NCI-H2227 (cell line): ENCODE results near the gene BET1L.
"Not testable (repeated sequence)": the region's sequence is repeated elsewhere in the genome, so short reads cannot be mapped to it uniquely, and the experiment has no call there.

ENCODE experiments used
- DNase-seq: peaks from one replicate; lab custom pipeline; 2025; ENCODE audit not compliant: unreplicated experiment; lab: John Stamatoyannopoulos, UW

BET1L gene

GRCh38 chr11:207208-207862 lies at the start of gene BET1L, which contains the start of gene RIC8A:
Gene BET1L (minus strand): TSS chr11:207399. CDS start chr11:207321, 78 bp downstream.
Gene RIC8A (plus strand): TSS chr11:207708. CDS start chr11:208855, 1,147 bp downstream.
- DNase-seq, result peak; percentile 99

GRCh38 chr11:255816-256215 lies 48.6 kb upstream of the BET1L start:
- no peak for DNase-seq

- no peak for DNase-seq
Observed at GRCh38 chr11:255176-255575, 48.0 kb upstream of the BET1L start.

GRCh38 chr11:253886-254270 lies 46.7 kb upstream of the BET1L start:
- DNase-seq, result no peak

GRCh38 chr11:253160-253885 lies 46.1 kb upstream of the BET1L start:
- no peak for DNase-seq

GRCh38 chr11:252666-253065 lies 45.5 kb upstream of the BET1L start:
- DNase-seq, result no peak

- peak; percentile 15 for DNase-seq
Observed at GRCh38 chr11:251550-251949, 44.4 kb upstream of the BET1L start.

GRCh38 chr11:250740-251299 lies 43.6 kb upstream of the BET1L start:
- DNase-seq, result peak; percentile 75

- DNase-seq, result no peak
Observed at GRCh38 chr11:250274-250673, 43.1 kb upstream of the BET1L start.

GRCh38 chr11:249062-249461 lies 41.9 kb upstream of the BET1L start:
- no peak for DNase-seq

- no peak for DNase-seq
Observed at GRCh38 chr11:244376-244775, 37.2 kb upstream of the BET1L start.

GRCh38 chr11:241634-242033 lies 34.4 kb upstream of the BET1L start:
- no peak for DNase-seq

GRCh38 chr11:240315-240714 lies 33.1 kb upstream of the BET1L start:
- DNase-seq, result no peak

- not testable (repeated sequence) for DNase-seq
Observed at GRCh38 chr11:238346-238745, 31.1 kb upstream of the BET1L start.

GRCh38 chr11:236774-237767 lies 29.9 kb upstream of the BET1L start, which contains the start of gene PSMD13:
Gene PSMD13 (plus strand): TSS chr11:236976. CDS start chr11:237050, 74 bp downstream.
- peak; percentile 95 for DNase-seq

GRCh38 chr11:235997-236773 lies 29.0 kb upstream of the BET1L start, which contains the start of gene SIRT3:
Gene SIRT3 (minus strand): TSS chr11:236342. CDS start chr11:236328, 14 bp downstream.
- peak; percentile 91 for DNase-seq

GRCh38 chr11:235609-235996 lies 28.4 kb upstream of the BET1L start:
- DNase-seq, result peak; percentile 56

GRCh38 chr11:235180-235579 lies 28.0 kb upstream of the BET1L start:
- DNase-seq, result no peak

GRCh38 chr11:232783-233565 lies 25.8 kb upstream of the BET1L start:
- no peak for DNase-seq
